Heart left ventricle (tissue), 16 donors: ENCODE data around the gene SERPINA6. TPM values are rescaled to one million over a fixed set of nuclear protein-coding genes. Genes with fewer than 3 reads are reported as not detected.

Source experiments
- ATAC-seq, 4 donors: fragments of 200-7000 bp; cut with Tn5 transposase; one replicate each; pipeline ENCODE4 v1.9.1; 2020 to 2022; ENCODE audit warnings: moderate library complexity in 4 of 4, mild to moderate bottlenecking in 3 of 4, moderate number of reproducible peaks in 1 of 4
- DNase-seq, 5 donors: peaks; one replicate each; pipeline ENCODE4 v3.0.0-alpha.2; 2020
- H3K27ac ChIP-seq, 12 donors: fragments of 200-600 bp; sonication (generic) in 4 of 12; one replicate each; pipeline versions ENCODE4 v1.5.0 to v1.8.0; 2016 to 2022; ENCODE audit warnings: mild to moderate bottlenecking in 2 of 12
- H3K27me3 ChIP-seq, 9 donors: fragments of 200-600 bp; sonication (generic) in 2 of 9; one replicate each; pipeline versions ENCODE4 v1.5.1 to v1.8.0; 2016 to 2022; ENCODE audit warnings: mild to moderate bottlenecking in 3 of 9
- H3K36me3 ChIP-seq, 9 donors: fragments of 200-600 bp; sonication (generic) in 2 of 9; one replicate each; pipeline versions ENCODE4 v1.5.0 to v1.8.0; 2018 to 2022; ENCODE audit warnings: mild to moderate bottlenecking in 2 of 9
- H3K4me1 ChIP-seq, 12 donors: fragments of 200-600 bp; sonication (generic) in 4 of 12; one replicate each; pipeline versions ENCODE4 v1.5.0 to v1.8.0; 2016 to 2022; ENCODE audit warnings: mild to moderate bottlenecking in 3 of 12
- H3K4me3 ChIP-seq, 12 donors: fragments of 200-600 bp; sonication (generic) in 4 of 12; one replicate each; pipeline versions ENCODE4 v1.5.0 to v1.8.0; 2017 to 2022; ENCODE audit warnings: mild to moderate bottlenecking in 9 of 12, moderate library complexity in 4 of 12
- H3K9me3 ChIP-seq, 12 donors: fragments of 200-600 bp; sonication (generic) in 4 of 12; one replicate each; pipeline versions ENCODE4 v1.5.0 to v1.8.0; 2016 to 2022; ENCODE audit warnings: mild to moderate bottlenecking in 1 of 12
- CTCF ChIP-seq, 12 donors: fragments of 200-600 bp; sonication (generic) in 4 of 12; IDR thresholded peaks; one replicate each; pipeline versions ENCODE4 v1.5.0 to v1.8.0; 2018 to 2022; ENCODE audit warnings: antibody characterized with exemption in 12 of 12, mild to moderate bottlenecking in 5 of 12
- POLR2A ChIP-seq, 2 donors: fragments of 450-650 bp; IDR thresholded peaks; one replicate each; pipeline ENCODE4 v1.6.1; 2017; ENCODE audit warnings: antibody characterized with exemption in 2 of 2, mild to moderate bottlenecking in 2 of 2, moderate library complexity in 2 of 2
- WGBS, 4 donors: extraction: QIAGEN DNeasy Blood & Tissue Kit in 2 of 4; methylation state at CpG; one replicate each; pipeline versions ENCODE4 v1.1.5 to v1.1.7; 2013 to 2018; 5-methylcytosine and 5-hydroxymethylcytosine counted together
- intact Hi-C, 10 donors: fragments of 100-400 bp; cut with DNase I; formaldehyde crosslinking; loops; one replicate each; pipeline versions ENCODE4 v1.11.1 to v1.14.2; 2022
- polyA plus RNA-seq, 2 donors: library from polyadenylated mRNA; stranded (reverse); fragments of 200-250 nt; gene quantifications; one replicate each; pipeline ENCODE4 v1.2.3, GENCODE V29; 2013
- total RNA-seq, 9 donors: library from RNA; depleted of rRNA in 2 of 9; stranded (reverse); fragments of >200 nt in 2 of 9; fragmentation: NEBNext Ultra II Directional in 3 of 9; extraction: Animal tissue kit (Norgen Biotek cat#: 25700) in 3 of 9; gene quantifications; one replicate each; pipeline versions ENCODE4 v1.1.0 to v1.2.4, GENCODE V29; 2016 to 2023
- donor health status: ischemic (EF 13 %, LVEDD 7.1; RV severe dilation, severe dysfunction).
- donor health status: healthy with polysubstance abuse.
- donor health status: DM: no; HTN: yes; CAD: no.
- donor health status: DM: no; HTN: no; CAD: no.
- donor health status: ischemic (EF 25% LVEDD 6.9; RV normal size, moderate dysfunction).
- donor health status: ischemic (EF 25% LVEDD 5.7; RV mildly dilated, moderate dysfunction).
- donor health status: healthy.
- donor health status: DM: yes; HTN: yes; CAD: no.
- donor health status: ischemic (EF 35%, LVEDD 5.7; RV mildly dilated, moderate dysfunction).
- donor health status: nonischemic (EF 11% LVEDD 7.7; RV severe dilation, severe dysfunction).
- donor health status: DM: yes; HTN: yes; CAD: no.
- donor health status: PGD.
- donor health status: ischemic (EF 29% LVEDD 5.4; RV normal size, mild dysfunction).
- donor health status: nonischemic (EF 23%, LVEDD 6.1; RV moderate dilation, normal function).

SERPINA6 gene
- total and polyA plus RNA-seq, 11 donors: not detected

DNA sequence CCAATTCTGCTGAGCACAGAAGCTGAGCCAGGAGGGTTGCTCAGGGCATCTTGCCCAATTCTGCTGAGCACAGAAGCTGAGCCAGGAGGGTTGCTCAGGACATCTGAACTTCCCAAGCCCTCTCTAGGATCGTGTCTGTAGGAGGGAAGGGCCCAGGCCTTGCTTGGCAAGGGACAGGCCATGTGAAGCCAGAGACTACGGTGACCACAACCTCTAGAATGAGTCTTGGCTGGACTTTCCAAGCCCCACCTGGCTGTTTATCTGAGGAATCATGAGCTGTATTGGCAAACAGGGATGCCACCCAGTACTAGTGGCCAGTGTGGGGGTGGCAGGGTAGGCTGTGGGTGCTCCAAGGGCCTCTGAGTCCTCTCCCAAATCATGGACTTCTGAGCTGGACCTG, 7.7 kb upstream of the SERPINA6 start:
- no peak overlapping the region for H3K27ac ChIP-seq
- no peak for ATAC-seq
- WGBS, 4 donors: 36 to 59% (median 51%) methylated on average over 2 of the region's 2 CpGs
- no peaks in the 10 kb centered on the region for H3K36me3 ChIP-seq
- intact Hi-C loops: no loop called here
- H3K4me3 ChIP-seq: no peak overlapping the region
- peaks cover 0 to 9% (median 0%) of the 10 kb centered on the region in 9 donors for H3K27me3 ChIP-seq
- no peak for DNase-seq
- peaks cover 0 to 6% (median 0%) of the 10 kb centered on the region in 12 donors for H3K9me3 ChIP-seq
- no peaks in the 10 kb centered on the region for H3K4me1 ChIP-seq
- no peak for TF ChIP-seq POLR2A (IDR thresholded peaks at IDR 0.05)
- no peak for TF ChIP-seq CTCF (IDR thresholded peaks at IDR 0.05)

- TF ChIP-seq POLR2A (IDR thresholded peaks at IDR 0.05) (no peak), CTCF (IDR thresholded peaks at IDR 0.05) (no peak)
- ATAC-seq (no peak), DNase-seq (no peak)
- H3K27ac ChIP-seq: no peak overlapping the region
- H3K4me3 ChIP-seq: no peak overlapping the region
- H3K27me3 ChIP-seq: peaks cover 0 to 9% (median 0%) of the 10 kb centered on the region in 9 donors
- H3K36me3 ChIP-seq: no peaks in the 10 kb centered on the region
- H3K4me1 ChIP-seq: no peaks in the 10 kb centered on the region
- intact Hi-C loops: no loop called here
- peaks cover 0 to 6% (median 0%) of the 10 kb centered on the region in 12 donors for H3K9me3 ChIP-seq
- WGBS, 4 donors: 74 to 100% (median 86%) methylated on average over 1 to 3 of the region's 3 CpGs
Observed at GRCh38 chr14:94330432-94330831, 7.3 kb upstream of the SERPINA6 start.

- 85 to 93% (median 88%) methylated on average over 4 of the region's 4 CpGs for WGBS, 4 donors
- DNase-seq: no peak
- intact Hi-C loops: no loop called here
- Histone ChIP-seq H3K27me3 (peaks cover 0 to 9% (median 0%) of the 10 kb centered on the region in 9 donors), H3K4me3 (no peak overlapping the region), H3K27ac (no peak overlapping the region), H3K4me1 (no peaks in the 10 kb centered on the region), H3K36me3 (no peaks in the 10 kb centered on the region), H3K9me3 (peaks cover 0 to 6% (median 0%) of the 10 kb centered on the region in 12 donors)
- no peak for ATAC-seq
- TF ChIP-seq POLR2A (IDR thresholded peaks at IDR 0.05): no peak
- no peak for TF ChIP-seq CTCF (IDR thresholded peaks at IDR 0.05)
Observed at GRCh38 chr14:94329857-94330256, 6.7 kb upstream of the SERPINA6 start.

DNA sequence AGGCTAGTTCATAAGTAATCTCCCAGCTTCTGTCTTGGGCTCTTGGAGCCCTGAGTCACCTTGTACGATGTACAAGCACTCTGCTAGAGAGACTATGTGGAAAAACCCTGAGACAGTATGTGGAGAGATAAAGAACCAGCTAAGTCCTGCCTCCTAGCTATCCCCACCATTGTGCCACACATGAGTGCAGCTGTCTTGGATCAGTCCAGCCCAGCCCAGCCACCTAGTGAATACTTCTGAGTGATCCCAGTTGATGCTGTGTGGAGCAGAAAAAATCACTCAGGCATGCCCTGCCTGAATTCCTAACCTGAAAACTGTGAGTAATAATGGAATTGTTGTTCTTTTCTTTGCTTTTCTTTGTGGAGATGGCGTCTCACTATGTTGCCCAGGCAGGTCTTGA, 5.1 kb upstream of the SERPINA6 start:
- TF ChIP-seq POLR2A (IDR thresholded peaks at IDR 0.05) (no peak), CTCF (IDR thresholded peaks at IDR 0.05) (no peak)
- H3K4me1 ChIP-seq: no peaks in the 10 kb centered on the region
- no peak overlapping the region for H3K27ac ChIP-seq
- WGBS, 4 donors: 77 to 85% (median 79%) methylated on average over 2 of the region's 2 CpGs
- DNase-seq (no peak), ATAC-seq (no peak)
- intact Hi-C loops: no loop called here
- no peaks in the 10 kb centered on the region for H3K36me3 ChIP-seq
- H3K9me3 ChIP-seq: peaks cover 0 to 6% (median 0%) of the 10 kb centered on the region in 12 donors
- H3K27me3 ChIP-seq: peaks cover 0 to 9% (median 0%) of the 10 kb centered on the region in 9 donors
- H3K4me3 ChIP-seq: no peak overlapping the region
